GM19099 (cell line): ENCODE data around the gene PRKACA.

Source experiments
- POLR2A ChIP-seq: IDR thresholded peaks from 3 replicates; pipeline ENCODE4 v1.6.1; 2011; ENCODE audit warnings: low read depth; ENCODE audit not compliant: insufficient read length; ENCODE audit errors: extremely low read depth

PRKACA gene

GRCh38 chr19:14114439-14114838, 3.1 kb downstream of the PRKACA start:
- TF ChIP-seq POLR2A, result no peak

GRCh38 chr19:14113762-14114414, 3.7 kb downstream of the PRKACA start:
- TF ChIP-seq POLR2A, result no peak

GRCh38 chr19:14112809-14113385, 4.7 kb downstream of the PRKACA start:
- TF ChIP-seq POLR2A, result no peak

DNA sequence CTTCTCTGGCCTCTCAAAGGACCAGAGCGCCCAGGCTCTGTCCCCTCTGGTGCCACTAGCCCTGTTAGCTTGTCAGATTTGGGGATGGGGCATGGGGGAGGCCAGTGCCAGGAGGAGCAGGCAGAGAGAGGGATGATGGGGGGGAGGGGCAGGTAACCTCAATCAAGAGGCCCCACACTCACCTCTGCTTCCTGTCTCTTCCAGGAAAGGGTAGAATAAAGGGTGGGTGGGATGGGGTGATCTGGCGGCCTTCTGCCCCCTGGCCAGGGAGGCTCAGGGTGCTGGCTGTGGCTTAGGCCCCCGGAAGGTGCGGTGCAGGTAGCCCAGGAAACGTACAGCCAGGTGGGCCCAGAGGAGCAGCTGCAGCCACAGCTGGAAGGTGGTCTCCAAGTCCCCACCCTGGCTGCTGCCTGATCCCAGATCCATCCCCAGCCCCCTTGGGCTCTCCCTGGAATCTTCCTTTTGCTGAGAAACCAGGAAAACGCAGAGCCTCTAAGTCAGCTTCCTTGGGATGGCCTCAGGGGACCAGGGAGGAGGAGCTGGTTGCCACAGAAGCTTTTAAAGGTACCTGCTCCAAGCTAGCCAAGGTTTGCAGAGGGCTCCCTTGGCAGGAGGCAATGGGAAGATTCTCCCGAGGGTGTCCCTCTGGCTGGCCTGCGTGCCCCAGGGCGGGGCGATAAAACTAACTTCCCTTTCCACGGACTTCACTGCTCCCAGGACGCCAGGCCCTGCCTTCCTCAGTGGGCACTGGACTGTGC, 5.3 kb downstream of the PRKACA start:
- no peak for TF ChIP-seq POLR2A

DNA sequence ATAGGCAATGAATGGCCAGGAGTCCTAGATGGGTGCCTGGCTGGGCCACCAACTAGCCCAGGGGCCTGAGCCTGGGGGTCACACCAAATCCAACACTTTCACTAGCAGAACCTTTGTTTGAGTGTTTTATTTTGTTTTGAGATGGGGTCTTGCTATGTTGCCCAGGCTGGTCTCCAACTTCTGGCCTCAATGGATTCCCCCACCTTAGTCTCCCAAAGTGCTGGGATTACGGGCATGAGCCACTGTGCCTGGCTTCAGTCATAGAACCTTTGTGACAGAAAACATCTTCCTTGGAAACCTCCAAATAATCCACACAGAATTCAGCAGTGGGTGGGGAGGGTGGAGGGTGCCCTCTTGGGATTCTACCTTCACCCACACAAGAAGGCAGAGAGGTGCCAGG, 6.1 kb downstream of the PRKACA start:
- TF ChIP-seq POLR2A, result no peak

GRCh38 chr19:14110650-14111049, 6.9 kb downstream of the PRKACA start:
- no peak for TF ChIP-seq POLR2A

GRCh38 chr19:14107581-14108461, 9.7 kb downstream of the PRKACA start:
- no peak for TF ChIP-seq POLR2A

- no peak for TF ChIP-seq POLR2A
These were observed 10.7 kb downstream of the PRKACA start for GRCh38 chr19:14106840-14107239.

- TF ChIP-seq POLR2A, result no peak
These were observed 11.9 kb downstream of the PRKACA start for GRCh38 chr19:14105680-14106079.

DNA sequence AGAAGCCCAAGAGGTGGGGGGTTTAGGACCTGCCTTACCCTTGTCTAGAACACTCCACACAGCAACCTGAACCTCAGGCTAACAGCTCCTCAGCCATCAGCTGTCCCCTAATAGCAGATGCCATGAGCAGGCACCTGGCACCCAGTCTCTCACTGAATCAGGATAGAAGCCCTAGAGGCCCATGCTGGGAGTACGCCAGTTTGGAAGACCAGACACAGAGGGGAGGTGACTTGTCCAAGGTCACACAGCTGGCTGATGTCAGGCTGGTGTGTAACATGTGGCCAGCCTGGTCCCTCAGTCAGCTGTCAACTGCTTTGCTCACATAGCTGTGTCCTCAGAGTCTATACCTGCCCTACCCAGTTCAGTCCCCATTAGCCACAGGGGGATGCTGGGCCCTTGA, 14.3 kb downstream of the PRKACA start:
- no peak for TF ChIP-seq POLR2A

DNA sequence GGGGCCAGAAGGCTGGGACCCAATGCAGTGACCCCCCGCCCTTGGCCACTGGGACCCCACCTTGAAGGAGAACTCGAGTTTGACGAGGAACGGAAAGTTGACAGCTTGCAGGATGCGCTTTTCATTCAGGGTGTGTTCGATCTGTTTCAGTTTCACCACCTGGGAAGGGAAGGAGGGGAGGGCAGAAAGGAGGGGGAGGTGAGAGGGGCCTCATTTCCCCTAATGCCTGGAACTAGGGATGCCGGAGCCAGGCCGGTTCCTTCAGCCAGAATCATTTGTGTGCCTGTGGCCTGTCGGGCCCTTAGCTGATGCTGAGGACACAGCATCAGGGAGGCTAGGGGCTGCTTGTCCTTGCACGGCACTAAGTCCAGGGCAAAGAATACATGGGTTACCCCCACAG, 14.8 kb downstream of the PRKACA start:
- TF ChIP-seq POLR2A, result no peak

DNA sequence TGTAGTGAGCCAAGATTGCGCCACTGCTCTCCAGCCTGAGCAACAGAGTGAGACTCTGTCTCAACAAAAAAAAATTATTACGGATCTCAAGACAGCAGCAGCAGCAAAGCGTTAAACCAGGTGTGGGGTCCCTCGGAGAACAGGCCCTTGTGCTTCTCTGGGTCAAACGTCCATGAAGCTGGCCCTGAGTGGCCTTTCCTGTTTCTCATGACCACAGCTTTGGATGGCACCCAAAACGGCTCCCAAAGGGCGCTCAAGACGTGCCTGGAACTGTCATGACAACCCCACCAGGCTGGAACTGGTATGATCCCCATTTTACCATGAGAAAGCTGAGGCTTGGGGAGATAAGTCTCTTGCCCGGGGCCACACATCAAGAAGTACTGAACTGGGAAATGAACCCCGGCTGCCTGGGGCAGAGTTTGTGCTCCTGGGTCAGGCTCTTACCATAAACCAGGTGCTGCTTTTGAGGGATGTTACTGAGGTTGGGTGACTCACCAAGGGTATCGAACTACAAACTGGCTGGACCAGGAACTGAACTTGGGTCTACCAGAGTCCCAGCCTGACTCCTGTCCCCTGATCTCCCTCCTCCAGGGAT, 15.4 kb downstream of the PRKACA start:
- TF ChIP-seq POLR2A, result no peak

DNA sequence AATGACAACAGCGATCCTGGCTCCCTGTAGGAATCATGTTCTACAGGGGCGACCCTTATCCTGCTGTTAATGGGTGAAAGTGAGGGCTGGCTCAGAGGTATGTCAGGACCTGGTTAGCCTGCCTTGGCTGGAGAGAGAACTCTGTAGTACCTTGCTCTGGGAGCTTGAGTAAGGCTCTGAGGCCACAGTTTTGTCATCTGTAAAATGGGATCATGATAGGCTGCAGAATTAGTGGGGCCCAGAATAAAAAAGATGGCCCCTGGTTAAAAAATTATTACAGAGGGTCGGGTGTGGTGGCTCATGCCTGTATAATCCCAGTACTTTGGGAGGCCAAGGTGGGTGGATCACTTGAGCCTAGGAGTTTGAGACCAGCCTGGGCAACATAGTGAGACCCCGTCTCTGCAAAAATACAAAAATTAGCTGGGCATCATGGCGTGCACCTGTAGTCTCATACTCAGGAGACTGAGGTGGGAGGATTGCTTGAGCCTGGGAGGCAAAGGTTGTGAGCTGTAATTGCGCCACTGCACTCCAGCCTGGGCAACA, 16.5 kb downstream of the PRKACA start:
- TF ChIP-seq POLR2A, result no peak

GRCh38 chr19:14097532-14098151, 19.9 kb downstream of the PRKACA start:
- TF ChIP-seq POLR2A, result no peak
